GM19397 (cell line): ENCODE measurements around the gene MIOX.

Source experiments
- ATAC-seq: cut with Tn5 transposase; IDR thresholded peaks from one replicate; pipeline ENCODE4 v1.9.1; 2021; ENCODE audit warnings: mild to moderate bottlenecking, moderate library complexity; ENCODE audit not compliant: unreplicated experiment

MIOX gene

DNA sequence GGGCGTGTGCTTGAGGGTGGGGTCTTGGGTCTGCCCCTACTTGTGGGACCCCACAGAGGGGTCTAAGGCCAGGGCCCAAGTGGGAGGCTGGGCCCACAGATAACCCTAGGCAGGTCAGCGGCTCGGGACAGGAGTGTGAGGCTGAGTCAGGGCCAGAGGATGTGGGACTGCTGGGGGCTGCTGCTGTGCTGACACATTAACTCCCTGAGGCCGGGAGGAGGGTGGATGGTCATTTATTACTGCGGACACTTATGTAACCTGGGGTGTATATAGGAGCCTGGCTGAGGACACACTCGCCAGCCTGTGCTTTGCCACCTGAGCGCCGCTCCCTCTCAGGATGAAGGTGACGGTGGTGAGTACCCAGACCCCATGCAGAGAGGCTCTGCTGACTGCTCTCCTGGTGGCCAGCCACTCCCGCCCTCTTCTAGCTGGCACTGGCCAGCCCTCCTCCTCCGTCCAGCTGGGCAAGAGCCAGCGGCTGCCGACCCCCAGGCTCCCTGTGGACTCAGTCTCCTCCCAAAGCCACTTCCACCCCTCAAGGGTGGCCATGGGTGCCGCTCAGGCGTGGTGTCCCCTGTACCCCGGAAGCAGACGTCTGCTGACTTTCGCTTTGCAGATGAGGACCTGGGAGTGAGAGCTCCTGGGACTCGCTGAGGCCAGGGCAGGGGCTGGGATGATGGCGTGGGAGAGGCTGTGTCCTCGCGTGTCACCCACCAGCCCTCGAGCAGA is at the start of gene MIOX:
MIOX (plus strand) TSS at position 299 of the 729 bp plus-strand sequence; CDS start at position 338, 39 bp downstream.
- no peak for ATAC-seq

DNA sequence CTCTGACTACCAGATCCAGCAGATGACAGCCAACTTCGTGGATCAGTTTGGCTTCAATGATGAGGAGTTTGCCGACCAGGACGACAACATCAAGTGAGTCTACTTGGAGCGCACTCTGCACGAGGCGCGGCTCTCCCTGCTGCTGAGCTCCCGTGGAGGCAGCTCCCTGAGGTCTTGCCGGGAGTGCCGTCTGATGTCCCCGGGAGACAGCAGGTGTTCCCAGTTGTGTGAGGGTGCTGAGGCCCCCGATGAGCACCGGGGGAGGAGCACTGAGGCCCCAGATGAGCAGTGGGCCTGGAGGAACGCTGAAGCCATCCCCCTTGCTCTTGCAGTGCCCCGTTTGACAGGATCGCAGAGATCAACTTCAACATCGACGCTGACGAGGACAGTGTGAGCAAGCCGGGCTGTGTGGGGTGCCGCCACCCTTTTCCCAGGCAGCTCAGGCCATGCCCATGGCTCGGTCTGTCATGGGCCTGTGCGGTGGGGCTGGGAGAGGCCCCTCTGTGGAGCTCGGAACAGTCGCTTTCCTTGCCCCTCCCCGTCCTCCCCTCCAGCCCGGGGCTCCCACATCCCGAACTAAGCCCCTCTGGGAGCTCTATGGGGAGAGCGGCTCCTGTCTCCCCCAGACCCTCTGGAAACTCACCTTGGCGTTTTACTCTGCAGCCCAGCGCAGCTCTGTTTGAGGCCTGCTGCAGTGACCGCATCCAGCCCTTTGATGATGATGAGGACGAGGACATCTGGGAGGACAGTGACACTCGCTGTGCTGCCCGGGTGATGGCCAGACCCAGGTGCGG is 49.0 kb upstream of the MIOX start:
- no peak for ATAC-seq

DNA sequence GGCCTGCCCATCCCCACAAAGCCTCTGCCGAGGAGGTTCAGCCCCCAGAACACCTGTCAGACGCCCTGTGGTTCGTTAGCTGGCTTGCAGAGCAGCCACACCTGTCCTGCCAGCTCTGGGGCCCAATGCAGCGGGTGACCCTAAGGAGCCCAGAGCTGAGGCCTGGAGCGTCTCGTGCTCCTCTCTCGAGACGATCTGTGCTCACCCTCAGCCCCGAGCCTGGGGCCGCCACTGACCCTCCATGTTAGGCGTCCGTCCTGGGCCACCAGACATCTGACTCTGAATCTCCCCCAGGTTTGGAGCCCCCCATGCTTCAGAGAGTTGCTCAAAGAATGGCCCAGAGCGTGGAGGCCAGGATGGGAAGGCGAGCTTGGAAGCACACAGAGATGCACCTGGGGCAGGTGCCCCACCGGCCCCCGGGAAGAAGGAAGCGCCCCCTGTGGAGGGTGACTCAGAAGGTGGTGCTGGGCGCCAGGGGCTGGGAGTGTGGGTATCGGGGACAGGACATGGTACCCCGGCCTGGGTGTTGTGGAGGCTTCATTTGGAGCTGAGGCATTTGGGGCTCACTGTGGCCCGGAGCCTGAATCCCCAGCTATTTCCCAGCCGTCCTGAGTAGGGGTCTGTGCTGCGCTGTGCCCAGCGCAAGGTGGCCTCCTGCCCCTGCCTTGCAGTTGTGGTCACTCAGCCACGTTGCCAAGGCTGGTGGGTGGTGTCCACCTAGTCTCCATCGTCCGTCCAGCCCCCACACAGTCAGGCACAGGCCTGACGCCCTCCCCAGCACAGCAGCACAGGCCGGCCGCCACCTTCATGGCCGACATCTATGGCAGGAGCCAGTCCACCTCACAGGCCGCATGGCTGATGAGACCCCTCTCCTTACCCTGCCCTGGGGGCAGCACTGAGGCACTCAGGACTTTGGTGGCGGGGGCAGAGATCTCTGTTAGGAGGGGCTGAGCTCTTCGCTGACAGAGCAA is 48.1 kb upstream of the MIOX start:
- ATAC-seq = no peak

DNA sequence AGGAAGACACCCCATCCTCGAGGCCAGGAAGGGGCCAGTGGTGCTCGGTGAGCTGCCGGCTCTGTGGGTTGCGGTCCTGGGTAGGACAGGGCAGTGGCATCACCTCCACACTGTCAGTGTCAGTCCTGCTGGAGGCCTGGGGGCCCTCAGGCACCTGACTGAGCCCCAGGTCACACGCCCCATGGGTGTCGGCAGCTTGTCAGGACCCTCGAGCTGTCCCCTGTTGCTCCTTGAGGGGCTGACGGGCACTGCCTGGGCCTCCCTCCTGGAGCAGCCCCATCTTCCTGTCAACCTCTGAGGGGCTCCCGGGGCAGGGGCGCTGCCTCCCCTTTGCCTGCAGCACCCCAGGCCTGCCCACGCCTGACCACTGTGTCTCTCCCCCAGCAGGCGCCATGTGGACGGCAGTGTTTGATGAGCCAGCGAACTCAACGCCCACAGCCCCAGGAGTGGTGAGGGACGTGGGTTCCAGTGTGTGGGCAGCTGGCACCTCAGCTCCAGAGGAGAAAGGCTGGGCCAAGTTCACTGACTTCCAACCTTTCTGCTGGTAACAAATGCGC is 47.3 kb upstream of the MIOX start:
- no peak for ATAC-seq

DNA sequence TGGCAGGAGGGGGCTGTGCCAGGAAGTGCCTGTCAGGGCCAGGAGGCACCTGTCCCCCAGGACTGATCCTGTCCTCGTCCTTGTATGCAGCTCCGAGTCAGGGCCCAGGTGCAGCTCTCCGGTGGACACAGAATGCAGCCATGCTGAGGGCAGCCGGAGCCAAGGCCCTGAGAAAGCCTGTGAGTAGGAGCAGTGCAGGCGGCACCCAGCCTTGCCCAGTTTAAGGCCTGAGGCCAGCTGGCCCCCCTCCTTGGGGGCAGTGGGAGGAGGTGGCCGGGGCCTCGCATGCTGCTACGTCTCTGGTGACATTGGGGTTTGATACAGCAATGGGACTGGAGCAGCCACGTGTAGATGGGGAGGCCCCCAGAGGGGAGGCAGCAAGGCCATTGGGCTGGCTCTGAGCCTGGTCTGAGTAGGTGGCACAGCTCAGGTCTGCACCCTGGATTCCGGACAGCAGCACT is 46.8 kb upstream of the MIOX start:
- no peak for ATAC-seq

DNA sequence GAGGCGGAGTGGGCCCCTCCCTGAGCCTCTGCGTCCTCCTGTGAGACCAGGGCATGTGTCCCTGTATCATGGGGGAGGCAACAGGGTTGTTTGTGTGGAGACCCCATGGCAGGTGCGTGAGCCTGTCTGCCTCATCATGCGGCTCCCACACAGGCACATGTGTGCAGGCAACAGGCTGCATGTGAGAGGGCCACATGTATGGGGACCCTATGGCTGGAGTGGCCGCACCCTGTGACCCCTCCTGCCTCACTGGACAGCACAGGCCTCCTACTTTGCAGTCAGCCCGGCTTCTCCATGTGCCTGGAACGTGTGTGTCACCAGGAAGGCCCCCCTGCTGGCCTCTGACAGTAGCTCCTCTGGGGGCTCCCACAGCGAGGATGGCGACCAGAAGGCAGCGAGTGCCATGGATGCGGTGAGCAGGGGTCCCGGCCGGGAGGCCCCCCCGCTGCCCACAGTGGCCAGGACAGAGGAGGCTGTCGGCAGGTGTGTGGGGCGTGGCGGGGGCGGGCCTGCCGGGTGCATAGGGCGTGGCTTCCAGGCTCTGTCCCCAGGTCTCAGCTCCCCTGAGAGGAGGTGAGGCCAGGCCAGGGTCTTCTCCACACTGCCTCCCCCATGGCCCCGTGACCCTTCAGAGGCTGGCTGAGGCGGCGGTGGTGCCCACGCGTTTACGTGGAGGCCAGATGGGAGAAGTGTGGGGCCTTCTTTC is 46.0 kb upstream of the MIOX start:
- ATAC-seq = no peak

DNA sequence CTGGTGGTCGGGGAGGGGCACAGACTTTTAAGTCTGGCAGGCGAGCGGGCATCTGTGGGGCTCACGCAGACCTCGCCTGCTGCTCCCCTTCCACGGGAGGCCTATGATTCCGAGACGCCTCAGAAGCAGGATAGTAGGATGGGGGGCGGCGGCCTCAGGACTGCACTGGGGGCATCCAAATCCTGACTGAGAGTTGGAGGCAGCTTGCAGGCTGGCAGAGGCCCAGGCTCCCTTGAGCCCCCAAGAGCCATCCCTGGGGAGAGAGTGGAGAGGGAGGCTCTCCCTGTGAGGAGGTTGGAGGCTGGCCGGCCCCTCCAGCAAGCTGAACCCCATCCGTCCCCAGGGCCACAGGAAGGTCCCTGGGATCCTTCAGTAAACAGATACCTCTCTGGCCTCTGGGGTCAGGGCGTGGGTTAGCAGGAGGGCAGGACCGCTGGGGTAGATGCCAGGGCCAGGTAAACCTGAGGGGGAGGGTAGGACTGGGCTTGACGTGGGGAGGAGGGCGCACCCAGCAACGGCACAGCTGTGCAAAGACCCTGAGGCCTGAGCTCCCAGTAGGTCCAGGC is 45.1 kb upstream of the MIOX start:
- ATAC-seq = no peak

DNA sequence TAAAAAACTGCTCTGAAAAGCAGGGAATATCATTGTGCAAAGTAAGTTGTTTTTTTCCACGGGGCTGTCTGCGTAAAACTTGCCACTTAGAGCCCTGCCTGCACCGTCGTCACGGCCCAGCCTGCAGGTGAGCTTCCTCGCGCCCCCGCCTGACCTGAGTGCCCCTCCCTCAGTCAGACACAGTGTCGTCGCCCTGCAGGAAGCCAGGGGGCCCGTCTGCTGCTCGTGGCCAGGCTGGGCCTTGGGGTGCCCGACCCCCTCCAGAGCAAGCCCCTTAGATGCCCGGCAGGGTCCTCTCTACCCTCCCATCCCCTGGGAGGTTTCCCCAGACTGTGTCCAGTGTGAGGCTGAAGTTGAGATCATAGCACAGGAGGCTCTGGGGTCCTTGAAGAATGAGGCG is 43.5 kb upstream of the MIOX start:
- no peak for ATAC-seq

DNA sequence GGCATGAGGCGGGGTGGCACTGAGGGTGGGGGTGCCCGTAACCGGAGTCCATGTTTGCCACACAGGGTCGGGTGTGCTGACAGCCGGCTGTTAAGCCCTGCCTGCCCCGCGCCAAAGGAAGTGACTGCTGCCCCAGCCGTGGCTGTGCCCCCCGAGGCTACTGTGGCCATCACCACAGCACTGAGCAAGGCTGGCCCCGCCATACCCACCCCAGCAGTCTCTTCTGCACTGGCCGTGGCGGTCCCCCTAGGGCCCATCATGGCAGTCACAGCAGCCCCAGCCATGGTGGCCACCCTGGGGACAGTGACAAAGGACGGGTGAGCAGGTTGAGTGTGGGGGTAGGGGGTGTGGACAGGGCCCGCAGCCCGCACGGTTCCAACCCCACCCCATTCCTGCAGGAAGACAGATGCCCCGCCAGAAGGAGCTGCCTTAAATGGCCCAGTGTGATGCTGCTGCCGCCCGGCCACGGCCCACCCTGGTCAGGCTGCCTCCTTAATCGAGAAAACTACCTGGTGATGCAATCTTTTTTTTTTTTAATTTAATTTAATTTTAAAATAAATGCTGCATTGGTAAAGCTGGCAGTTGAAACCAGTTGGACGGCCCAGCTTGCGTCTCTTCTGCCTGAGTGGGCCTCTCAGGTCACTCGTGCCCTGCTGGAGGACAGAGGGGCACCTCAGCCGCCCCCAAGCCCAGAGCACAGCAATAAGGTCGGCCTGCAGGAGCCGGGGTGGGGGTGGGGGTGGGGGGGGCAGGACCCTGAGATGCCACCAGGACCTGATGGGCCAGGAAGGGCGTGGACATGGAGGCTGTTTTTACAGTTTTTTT is 42.6 kb upstream of the MIOX start:
- ATAC-seq = no peak

DNA sequence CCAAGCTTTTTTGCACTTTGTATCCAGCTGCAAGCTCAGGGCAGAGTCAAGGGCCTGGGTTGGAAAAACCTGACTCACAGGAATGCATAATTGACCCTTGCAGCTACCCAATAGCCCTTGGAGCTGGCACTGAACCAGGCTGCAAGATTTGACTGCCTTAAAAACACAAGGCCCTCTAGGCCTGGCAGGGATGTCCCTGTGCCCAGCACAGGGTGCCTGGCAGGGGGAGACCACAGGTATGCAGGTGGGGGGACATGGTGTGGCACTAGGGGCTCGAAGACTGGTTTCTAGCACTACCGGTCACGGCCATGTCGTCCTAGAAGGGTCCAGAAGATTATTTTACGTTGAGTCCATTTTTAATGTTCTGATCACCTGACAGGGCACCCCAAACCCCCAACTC is 42.0 kb upstream of the MIOX start:
- no peak for ATAC-seq

DNA sequence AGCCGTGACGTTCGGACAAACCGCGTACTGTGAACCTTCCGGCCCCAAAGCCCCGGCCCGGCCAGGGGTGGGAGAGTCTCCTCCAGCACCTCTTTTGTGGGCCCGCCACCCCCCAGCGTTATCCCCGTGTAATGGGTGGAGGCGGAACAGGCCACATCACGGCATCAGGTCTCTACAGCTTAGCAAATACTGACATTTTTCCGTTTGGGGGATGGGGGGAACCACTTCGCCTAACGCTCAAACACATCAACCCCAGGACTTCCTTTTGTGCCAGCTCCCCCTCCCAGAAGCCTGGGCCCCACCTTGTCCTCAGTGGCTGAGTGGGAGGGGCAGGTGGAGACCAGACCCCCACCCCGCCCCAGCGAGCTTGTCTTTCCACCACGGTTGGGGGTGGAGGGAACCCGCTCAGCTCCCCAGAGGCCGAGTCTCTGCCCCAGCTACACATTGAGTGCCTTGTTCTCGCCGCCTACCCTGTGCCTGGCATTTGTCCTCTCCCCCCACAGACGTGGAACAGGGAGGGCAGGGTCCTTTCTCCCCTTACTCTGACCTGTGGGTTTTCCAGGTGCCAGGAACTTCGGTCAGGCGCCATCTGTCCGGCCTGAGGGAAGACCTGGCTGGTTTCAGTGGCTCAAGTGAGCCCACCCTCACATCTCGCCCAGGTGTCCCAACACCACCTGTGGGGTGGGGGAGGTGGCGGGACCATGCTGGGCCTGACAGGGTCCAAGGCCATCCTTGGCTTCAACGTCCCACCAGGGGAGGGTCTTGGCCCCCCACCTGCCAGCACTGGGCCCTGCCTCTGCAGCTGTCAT is 41.4 kb upstream of the MIOX start:
- ATAC-seq = no peak

DNA sequence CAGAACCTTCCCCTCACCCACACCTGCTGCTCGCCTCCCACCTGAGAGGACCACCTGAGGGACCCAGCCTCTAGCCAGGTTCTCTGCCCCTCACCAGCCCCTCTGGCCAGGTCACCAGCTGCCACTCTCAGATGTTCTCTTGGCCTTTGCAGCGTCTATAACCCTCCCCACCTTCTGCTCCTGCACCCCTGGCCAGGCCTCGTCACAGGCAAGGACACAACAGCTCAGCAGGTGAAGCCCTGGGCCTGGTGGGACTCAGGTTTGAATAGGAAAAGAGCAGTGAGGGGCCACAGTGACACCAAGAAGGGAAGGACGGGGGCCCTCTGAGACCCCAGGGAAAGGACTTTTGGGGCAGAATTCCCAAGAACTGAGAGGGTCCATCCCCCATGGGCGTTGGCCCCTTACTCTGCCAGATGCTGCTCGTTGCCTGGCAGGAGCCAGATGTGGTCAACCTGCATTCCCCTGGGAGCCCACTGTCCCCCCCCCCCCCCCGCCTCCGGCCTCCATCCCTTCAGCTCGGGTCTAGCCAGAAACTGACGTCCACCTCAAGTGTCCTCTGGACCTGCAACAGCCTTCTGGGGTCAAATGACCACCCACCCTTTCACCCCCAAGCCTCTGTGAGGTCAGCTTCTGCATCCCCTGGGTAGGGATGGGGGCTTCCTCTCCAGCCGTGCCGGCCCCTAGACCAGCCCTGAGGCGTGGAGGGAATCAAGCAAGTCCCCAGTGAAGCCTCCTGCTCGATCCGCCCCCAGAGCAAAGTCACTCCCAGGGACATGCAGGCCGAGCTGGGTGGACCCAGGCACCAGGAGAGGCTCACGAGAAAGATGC is 40.6 kb upstream of the MIOX start:
- no peak for ATAC-seq

DNA sequence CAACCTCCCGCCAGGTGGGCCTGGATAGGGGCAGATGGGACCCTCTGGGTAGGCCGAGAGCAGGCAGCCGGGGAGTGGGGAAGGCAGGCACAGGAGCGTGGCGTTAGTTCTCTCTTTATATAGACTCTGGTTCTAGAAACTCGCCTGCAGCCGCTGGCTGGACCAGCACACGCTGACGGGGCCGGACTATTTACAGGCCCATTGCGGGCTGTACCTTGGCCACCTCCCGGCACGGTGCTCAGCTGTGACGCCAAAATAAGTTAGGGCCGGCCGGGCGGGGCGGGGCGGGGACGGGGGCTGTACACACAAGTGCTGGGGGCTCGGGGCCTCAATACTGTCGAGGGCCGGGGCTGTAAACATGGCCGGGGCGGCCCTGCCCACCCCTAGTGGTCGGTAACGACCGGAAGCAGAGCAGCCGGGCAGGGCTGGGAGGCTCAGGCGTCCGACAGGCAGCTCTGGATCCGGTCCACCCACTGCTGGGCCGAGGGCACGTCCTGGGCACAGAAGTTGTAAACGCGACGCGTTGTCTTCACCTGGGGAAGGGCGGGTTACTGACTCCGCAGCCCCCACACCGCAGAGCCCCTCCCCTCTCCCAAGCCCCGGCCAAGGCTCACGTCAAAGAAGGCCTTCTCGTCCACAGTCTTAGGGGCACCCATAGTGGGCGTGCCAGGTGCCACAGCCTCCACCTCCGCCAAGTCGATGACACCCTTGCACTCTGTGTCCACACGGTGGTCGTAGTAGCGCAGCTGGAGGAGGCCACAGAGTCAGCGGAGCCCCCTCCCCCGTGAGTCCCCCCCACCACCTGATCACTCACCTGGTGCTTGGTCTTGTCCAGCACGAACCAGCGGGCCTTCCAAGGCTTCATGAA is 39.7 kb upstream of the MIOX start:
- no peak for ATAC-seq

DNA sequence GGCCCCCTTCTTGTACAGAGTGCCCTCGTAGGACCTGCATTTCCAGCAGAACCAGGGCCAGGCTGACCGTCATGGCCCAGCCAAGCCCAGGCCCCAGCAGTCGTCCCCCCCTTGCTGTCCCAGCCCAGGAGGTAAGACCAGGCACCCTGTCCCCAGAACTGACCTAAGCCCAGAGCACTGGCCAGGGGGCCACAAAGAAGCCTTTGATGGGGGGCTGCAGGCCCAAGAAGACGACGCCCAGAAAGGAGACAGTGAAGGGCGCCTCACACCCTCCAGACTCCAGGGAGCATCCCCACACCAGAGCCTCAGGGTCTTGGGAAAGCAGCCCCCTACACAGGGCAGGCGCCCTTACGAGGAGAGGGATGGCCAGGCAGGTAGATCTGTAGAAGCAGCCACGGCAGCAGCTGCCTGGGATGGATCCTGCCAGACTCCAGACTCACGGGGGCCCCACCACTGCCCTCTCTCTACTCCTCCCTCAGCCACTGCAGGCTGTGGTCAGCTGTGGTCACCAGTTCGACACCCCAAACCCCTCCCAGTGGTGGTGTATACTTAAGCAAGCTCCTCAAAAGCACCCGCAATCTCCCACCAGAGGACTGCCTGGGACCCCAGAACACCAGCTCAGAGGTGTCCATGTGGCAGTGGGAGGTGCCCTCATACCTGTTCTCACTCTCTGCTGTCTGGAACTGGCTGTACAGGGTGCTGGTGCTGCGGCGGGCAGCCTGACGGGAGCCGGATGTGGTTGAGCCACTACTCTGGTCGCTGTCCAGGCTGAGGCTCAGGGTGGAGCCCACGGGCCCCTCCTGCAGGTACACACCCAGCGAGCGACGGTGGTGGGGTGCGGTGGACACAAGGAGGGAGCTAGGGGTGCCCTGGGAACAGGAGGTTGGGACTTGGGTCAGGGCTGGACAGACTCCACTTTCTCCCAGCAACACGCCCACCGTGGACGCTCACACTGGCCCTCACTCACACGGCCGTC is 38.8 kb upstream of the MIOX start:
- ATAC-seq = no peak

DNA sequence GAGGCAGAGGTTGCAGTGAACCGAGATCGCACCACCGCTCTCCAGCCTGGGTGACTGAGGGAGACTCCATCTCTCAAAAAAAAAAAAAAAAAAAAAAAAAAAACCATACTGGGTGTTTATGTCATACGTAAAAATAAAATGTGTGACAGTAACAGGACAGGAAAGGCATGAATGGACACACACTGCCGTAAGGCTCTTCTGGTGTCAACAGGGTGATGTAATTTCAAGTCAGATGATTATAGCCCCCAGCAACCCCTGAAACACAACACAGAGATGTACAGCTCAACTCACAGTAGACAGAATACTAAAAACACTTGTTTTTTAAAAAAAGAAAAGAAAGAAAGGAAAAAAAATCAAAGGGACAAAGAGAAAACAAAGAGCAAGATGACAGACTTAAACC is 34.0 kb upstream of the MIOX start:
- ATAC-seq = no peak
